Heart left ventricle (tissue), 13 donors: ENCODE data around the gene RGS7.

Experiments
- POLR2A ChIP-seq, 2 donors: fragments of 450-650 bp; IDR thresholded peaks; one replicate each; pipeline ENCODE4 v1.6.1; 2017; ENCODE audit warnings: antibody characterized with exemption in 2 of 2, mild to moderate bottlenecking in 2 of 2, moderate library complexity in 2 of 2
- TF ChIP-seq, protein P1 (sequence below), 12 donors: fragments of 200-600 bp; sonication (generic) in 4 of 12; IDR thresholded peaks; one replicate each; pipeline versions ENCODE4 v1.5.0 to v1.8.0; 2018 to 2022; ENCODE audit warnings: antibody characterized with exemption in 12 of 12, mild to moderate bottlenecking in 5 of 12
- donor health status: ischemic (EF 13 %, LVEDD 7.1; RV severe dilation, severe dysfunction).
- donor health status: DM: no; HTN: yes; CAD: no.
- donor health status: DM: no; HTN: no; CAD: no.
- donor health status: ischemic (EF 25% LVEDD 6.9; RV normal size, moderate dysfunction).
- donor health status: ischemic (EF 25% LVEDD 5.7; RV mildly dilated, moderate dysfunction).
- donor health status: ischemic (EF 35%, LVEDD 5.7; RV mildly dilated, moderate dysfunction).
- donor health status: nonischemic (EF 11% LVEDD 7.7; RV severe dilation, severe dysfunction).
- donor health status: DM: yes; HTN: yes; CAD: no.
- donor health status: PGD.
- donor health status: ischemic (EF 29% LVEDD 5.4; RV normal size, mild dysfunction).
- donor health status: nonischemic (EF 23%, LVEDD 6.1; RV moderate dilation, normal function).

DNA sequence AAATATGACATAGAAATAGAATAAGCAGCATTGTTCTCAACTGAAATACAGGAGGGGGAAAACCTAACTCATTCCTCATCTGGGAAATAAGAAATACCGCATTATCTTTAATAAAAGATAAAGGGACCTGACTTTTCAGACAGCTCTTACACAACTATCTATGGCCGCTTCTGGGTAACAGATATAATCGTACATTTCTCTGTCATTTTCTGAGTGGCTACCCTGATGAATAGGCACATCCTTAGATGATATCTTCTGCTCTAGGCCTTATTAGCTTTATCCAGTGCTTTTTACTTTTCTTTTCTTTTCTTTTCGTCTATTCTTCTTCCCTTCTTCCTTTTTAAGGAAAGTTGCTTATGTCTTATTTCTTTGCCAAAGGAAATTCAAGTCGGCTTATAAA lies 388.1 kb downstream of the RGS7 start:
- TF ChIP-seq POLR2A (IDR thresholded peaks at IDR 0.05), result no peak
- TF ChIP-seq, protein P1, sequence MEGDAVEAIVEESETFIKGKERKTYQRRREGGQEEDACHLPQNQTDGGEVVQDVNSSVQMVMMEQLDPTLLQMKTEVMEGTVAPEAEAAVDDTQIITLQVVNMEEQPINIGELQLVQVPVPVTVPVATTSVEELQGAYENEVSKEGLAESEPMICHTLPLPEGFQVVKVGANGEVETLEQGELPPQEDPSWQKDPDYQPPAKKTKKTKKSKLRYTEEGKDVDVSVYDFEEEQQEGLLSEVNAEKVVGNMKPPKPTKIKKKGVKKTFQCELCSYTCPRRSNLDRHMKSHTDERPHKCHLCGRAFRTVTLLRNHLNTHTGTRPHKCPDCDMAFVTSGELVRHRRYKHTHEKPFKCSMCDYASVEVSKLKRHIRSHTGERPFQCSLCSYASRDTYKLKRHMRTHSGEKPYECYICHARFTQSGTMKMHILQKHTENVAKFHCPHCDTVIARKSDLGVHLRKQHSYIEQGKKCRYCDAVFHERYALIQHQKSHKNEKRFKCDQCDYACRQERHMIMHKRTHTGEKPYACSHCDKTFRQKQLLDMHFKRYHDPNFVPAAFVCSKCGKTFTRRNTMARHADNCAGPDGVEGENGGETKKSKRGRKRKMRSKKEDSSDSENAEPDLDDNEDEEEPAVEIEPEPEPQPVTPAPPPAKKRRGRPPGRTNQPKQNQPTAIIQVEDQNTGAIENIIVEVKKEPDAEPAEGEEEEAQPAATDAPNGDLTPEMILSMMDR (IDR thresholded peaks at IDR 0.05), result no peak
